ENCODE results near the gene TPPP3.

DNA sequence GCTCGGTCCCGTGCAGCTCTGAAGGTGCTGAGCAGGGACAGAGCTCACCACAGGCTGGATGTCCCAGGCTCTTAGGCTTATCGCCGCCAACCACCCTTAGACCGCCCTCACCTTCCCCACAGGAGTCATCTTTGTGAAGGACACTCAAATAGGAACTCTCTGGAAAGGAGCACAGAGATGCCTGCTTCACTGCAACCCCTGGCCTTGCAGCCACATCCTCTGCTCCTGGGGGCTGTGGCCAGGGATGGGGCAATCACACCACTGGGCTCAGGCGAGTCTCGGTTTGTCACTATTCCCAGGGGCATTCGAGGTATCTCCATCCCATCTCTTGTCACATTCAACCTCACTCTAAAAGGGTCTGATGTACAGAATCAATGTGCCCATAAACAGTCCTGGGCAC is 12.0 kb upstream of the TPPP3 start:
- TF ChIP-seq, protein P1, sequence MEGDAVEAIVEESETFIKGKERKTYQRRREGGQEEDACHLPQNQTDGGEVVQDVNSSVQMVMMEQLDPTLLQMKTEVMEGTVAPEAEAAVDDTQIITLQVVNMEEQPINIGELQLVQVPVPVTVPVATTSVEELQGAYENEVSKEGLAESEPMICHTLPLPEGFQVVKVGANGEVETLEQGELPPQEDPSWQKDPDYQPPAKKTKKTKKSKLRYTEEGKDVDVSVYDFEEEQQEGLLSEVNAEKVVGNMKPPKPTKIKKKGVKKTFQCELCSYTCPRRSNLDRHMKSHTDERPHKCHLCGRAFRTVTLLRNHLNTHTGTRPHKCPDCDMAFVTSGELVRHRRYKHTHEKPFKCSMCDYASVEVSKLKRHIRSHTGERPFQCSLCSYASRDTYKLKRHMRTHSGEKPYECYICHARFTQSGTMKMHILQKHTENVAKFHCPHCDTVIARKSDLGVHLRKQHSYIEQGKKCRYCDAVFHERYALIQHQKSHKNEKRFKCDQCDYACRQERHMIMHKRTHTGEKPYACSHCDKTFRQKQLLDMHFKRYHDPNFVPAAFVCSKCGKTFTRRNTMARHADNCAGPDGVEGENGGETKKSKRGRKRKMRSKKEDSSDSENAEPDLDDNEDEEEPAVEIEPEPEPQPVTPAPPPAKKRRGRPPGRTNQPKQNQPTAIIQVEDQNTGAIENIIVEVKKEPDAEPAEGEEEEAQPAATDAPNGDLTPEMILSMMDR (conservative IDR thresholded peaks at IDR 0.05; ENCODE audit: low read depth, low read length): no peak
- TF ChIP-seq EZH2 (IDR thresholded peaks at IDR 0.05; ENCODE audit: borderline replicate concordance, low read depth, low read length, poor library complexity, severe bottlenecking): no peak
